GM19324 (cell line): Measurements from ENCODE around the gene CITED4.
A peak's percentile ranks its signal among the peaks of the same experiment; 100 is the strongest.

Experiments used
- ATAC-seq: cut with Tn5 transposase; IDR thresholded peaks from one replicate; pipeline ENCODE4 v1.9.1; 2021; ENCODE audit warnings: mild to moderate bottlenecking, moderate library complexity; ENCODE audit not compliant: unreplicated experiment, low FRiP score

CITED4 gene

GRCh38 chr1:40838045-40838979 lies 23.9 kb downstream of the CITED4 start:
- ATAC-seq: no peak

GRCh38 chr1:40837601-40838000 lies 24.6 kb downstream of the CITED4 start:
- ATAC-seq: no peak

GRCh38 chr1:40836283-40836682 lies 25.9 kb downstream of the CITED4 start:
- no peak for ATAC-seq

GRCh38 chr1:40834968-40835545 lies 27.1 kb downstream of the CITED4 start:
- ATAC-seq: no peak

GRCh38 chr1:40833979-40834378 lies 28.2 kb downstream of the CITED4 start:
- ATAC-seq: no peak

GRCh38 chr1:40831001-40831732 lies 31.0 kb downstream of the CITED4 start:
- ATAC-seq: no peak

GRCh38 chr1:40830419-40830943 lies 31.7 kb downstream of the CITED4 start:
- no peak for ATAC-seq

- ATAC-seq: no peak
These were observed 32.4 kb downstream of the CITED4 start for GRCh38 chr1:40829631-40830245.

GRCh38 chr1:40825996-40826395 lies 36.2 kb downstream of the CITED4 start:
- ATAC-seq: no peak

GRCh38 chr1:40825435-40825788 lies 36.8 kb downstream of the CITED4 start:
- ATAC-seq: no peak

GRCh38 chr1:40824591-40825434 lies 37.4 kb downstream of the CITED4 start:
- ATAC-seq: no peak

- ATAC-seq: no peak
These were observed 38.2 kb downstream of the CITED4 start for GRCh38 chr1:40823983-40824382.

- no peak for ATAC-seq
These were observed 38.8 kb downstream of the CITED4 start for GRCh38 chr1:40823345-40823744.

GRCh38 chr1:40822890-40823289 lies 39.3 kb downstream of the CITED4 start:
- no peak for ATAC-seq

GRCh38 chr1:40820911-40821693 lies 41.1 kb downstream of the CITED4 start:
- ATAC-seq: no peak

GRCh38 chr1:40820251-40820797 lies 41.8 kb downstream of the CITED4 start:
- no peak for ATAC-seq

GRCh38 chr1:40819101-40819500 lies 43.1 kb downstream of the CITED4 start:
- ATAC-seq: no peak

GRCh38 chr1:40818264-40818961 lies 43.8 kb downstream of the CITED4 start:
- peak; percentile 67 for ATAC-seq
